ENCODE measurements around the gene ECHS1.
"Not testable (repeated sequence)": the region's sequence is repeated elsewhere in the genome, so short reads cannot be mapped to it uniquely, and the experiment has no call there.

ECHS1 gene

DNA sequence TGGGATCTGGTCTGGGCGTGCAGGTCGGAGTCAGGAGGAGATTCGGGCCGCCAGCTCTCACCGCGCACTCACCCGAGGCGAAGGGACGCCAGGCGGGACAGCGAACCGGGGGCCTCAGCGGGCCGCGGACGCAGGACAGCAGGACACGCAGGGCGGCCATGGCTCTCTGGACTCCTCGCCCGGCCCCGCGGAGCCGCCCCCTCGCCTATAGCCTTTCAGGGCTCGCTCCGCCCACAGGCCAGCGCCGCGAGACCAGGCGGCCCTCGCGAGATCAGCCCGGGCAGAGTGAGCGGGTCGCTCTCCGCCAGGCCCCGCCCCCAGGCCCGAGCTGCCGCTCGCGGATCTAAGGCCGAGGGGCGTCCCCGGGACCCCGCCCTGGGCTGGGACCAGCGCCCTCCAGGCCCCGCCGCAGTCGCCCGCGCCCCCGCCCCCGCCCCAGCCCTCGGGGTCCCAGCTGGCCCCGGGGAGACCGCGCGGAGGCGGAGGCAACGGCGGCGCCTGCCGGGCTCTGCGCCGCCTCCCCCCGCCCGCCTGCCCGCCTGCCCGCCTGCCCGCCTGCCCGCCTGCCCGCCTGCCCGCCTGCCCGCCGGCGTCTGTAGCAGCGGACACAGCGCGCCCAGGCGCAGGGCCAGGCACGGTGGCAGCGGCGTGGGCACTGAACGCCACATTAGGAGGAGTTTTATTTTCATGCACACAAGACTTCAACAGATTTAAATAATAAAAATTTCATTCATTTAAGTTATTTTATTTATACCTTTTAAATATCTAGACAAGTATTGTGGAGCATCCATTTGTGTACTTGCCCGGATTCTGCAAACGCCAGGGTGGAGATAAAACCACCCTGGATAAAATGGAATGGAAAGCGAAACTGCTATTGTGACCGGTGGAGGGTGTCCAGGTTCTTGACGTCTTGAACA lies at the start of gene ECHS1:
TSS of gene ECHS1 (minus strand) at position 181 of the 917 bp plus-strand sequence. CDS start at position 160, 21 bp downstream.
- DNase-seq: peak; percentile 96

DNA sequence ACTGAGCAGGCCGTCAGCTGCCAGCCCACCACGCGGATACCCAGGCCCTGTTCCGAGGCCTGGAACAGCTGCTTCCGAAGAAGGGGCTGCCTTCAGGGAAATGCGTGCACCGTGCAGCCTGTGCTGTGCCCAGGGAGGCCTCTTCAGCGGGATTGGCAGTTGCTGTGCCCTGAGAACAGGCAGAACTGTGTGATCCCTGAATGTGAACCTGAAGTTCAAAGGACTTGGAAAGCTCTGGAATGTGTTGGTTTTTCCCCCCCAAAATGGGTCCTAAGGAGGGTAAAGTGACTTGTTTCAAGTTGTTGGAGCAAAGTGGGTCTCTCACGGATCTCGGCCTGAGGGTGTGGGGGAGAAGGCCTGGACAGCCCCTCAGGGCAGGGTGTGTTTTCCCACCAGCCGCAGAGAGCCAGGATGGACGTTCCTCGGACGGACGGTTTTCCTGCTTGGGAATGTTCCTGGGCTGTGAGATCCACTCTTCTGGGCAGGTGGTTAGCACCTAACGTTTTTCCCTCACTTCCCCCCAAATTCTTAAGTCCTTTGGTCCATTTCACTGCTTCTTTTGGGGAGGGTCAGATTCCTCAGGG lies 49.2 kb upstream of the ECHS1 start:
- DNase-seq: no peak

DNA sequence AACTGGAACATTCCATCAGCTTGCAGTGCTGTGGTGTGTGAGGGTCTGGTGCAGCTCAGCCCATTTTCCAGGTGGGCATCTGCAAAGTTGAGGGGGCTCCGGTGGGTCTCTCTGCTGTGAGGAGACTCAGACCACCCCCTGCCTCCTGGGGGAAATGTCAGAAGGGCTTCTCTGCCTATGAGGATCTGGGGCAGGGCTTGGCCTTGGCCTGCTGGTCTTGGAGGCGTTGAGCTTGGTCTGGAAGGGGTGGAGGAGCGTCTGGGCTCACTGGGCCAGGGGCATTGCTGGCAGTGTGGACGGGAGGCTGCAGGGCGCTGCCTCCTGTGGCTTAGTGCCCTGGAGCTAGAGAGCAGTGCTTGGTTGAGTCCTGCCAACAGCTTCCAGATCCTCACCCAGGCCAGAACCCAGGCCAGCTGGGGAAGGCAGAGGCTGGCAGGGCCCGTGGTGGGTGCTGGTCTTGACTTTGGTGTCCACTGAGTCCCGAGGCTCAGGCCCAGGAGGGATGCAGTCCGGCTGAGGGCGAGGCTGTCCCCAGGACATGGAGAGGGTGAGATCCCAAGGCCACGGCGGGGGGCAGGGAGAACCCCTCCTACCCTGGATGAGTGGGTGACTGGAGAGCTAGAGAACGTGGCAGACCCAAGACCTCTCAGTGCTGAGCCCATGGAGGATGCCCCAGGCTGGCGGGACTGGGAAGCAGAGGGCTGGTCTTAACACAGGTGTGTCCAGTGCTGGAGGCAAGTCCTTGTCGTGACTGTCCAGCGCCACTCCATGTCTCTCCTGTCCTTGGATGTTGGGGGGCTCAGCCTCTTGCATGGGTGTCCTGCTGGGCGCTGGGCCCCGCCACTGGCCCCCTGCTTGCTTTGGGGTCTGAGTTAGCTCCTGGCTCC lies 48.4 kb upstream of the ECHS1 start:
- DNase-seq: no peak

DNA sequence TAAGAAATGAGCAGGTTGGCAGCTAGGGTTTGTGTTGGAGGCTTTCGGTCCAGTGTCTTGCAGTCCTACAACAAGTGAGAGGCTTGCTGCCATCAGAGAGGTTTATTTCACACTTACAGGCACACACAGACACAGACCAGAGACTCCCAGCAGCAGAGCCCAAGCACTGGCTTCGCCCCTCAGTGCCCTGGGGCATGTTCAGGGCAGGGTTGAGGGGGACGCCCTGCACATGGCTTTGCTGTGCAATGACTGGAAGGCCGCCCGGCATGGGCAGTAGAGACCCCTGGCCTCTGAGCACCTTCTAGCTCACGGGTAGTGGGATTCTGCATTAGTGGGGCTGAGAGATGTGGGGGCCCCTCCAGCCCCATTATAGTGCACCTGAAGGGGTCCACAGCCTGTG lies 47.4 kb upstream of the ECHS1 start:
- no peak for DNase-seq

DNA sequence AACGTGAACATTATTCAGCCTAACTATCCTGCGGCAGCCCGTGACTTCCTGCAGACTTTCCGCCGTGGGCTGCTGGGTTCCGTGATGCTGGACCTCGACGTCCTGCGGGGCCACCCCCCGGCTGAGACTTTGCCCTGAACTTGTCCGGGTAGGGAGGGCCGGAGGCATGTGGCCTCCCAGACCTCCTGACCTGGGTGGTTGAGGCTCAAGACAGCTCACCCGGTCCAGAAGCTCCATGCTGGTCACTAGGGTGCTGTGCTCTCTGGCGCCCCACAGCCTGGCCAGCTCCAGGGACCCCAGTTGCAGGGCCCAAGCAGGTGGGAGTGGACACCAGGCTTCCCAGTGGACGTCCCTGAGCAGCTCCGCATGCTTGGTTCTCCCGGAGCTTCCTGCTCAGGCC lies 46.9 kb upstream of the ECHS1 start:
- DNase-seq: no peak

DNA sequence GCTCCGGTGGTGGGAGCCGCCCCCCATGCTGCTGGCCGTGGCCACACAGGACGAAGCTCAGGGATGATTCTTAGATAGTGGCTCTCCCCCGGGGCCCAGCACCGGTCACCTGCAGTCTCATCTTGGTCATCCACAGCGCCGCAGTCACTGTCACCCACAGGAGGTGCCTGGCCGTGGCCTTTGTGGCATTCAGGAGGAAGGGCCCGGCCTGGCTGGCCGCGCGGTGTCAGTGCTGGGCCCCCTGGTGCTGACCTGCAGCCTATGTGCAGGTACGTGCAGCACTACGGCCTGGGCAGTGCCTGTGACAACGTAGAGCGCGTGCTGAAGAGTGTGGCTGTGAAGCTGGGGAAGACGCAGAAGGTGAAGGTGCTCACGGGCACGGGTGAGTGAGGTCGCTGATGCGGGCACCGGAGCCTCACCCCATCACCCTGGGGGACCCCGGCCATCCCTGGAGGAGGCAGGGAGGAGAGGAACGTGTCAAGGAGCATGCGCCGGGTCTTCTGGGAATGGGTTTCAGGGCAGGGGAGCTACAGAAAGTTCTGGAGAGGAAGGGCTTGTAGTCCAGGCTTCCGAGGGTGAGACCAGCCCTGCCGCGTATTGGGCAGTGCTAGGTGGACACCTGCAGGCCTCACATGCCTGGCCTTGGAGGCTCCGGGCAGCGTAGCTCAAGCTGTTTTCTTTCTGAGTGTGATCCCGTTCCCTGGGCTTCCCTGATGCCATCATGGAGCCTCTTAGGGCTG lies 46.2 kb upstream of the ECHS1 start:
- DNase-seq: no peak

DNA sequence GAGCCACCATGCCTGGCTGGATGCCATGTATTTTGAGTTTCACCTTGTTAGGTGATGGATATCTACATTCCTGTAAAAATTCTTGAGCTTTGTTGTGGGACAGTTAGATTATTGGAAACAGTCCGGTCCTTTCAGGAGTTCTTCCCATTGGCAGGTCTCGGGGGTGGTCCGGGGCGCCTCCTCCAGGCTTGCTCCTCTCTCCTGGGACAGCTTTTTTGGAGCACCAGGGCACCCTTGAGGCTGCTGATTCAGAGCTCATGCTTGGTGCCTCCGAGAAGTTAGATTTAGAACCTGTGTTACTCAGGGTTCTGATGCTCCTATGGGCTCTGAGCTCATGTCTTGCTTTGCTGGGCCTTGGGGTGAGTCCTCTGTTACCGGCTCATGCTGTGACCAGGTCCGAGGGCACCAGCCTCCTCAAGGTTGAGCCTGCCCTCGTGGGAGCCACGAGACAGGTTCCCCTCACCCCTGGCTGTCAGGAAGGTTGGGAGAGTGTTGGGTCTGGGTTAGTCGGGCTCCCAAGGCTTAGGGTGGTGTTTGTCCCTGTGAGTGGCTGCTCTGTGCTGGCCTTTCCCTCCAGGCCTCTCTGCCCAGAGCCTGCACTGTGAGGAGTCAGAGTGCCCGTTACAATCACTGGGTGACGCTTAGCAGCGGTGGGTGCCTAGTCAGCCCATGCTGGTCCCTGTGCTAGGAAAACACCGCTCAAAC lies 45.3 kb upstream of the ECHS1 start:
- no peak for DNase-seq

DNA sequence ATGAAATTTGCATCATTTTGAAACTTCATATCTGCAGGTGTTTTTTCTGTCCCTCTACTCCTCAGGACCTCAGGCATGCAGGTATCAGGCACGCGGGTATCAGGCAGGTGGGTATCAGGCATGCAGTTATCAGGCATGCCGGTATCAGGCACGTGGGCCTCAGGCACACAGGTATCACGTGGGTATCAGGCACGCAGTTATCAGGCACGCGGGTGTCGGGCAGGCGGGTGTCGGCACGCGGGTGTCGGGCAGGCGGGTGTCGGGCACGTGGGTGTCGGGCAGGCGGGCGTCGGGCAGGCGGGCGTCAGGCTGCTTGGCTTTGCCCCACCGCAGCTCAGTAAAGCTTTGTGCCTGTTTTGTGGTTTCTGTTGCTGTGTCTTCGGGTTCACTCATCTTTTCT lies 42.6 kb upstream of the ECHS1 start:
- DNase-seq: no peak

DNA sequence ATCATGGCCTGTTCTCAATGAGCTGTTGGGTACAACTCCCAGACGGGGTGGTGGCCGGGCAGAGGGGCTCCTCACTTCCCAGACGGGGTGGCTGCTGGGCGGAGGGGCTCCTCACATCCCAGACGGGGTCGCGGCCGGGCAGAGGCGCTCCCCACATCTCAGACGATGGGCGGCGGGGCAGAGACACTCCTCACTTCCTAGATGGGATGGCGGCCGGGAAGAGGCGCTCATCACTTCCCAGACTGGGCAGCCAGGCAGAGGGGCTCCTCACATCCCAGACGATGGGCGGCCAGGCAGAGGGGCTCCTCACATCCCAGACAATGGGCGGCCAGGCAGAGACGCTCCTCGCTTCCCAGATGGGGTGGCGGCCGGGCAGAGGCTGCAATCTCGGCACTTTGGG lies 41.2 kb upstream of the ECHS1 start:
- not testable (repeated sequence) for DNase-seq

DNA sequence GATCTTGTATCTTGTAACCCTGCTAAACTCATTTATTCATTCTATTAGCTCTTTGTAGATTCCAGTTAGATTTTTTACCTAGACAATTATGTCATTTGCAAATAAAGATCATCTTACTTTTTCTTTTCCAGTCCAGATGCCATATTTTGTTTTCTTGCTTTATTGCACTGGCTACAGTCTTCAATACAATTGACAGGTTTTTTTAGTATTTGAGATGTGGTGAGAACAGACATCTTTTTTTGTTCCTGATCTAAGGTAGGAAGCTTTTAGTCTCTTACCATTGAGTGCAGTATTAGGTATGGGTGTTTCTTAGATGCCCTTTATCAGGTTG lies 39.2 kb upstream of the ECHS1 start:
- no peak for DNase-seq

DNA sequence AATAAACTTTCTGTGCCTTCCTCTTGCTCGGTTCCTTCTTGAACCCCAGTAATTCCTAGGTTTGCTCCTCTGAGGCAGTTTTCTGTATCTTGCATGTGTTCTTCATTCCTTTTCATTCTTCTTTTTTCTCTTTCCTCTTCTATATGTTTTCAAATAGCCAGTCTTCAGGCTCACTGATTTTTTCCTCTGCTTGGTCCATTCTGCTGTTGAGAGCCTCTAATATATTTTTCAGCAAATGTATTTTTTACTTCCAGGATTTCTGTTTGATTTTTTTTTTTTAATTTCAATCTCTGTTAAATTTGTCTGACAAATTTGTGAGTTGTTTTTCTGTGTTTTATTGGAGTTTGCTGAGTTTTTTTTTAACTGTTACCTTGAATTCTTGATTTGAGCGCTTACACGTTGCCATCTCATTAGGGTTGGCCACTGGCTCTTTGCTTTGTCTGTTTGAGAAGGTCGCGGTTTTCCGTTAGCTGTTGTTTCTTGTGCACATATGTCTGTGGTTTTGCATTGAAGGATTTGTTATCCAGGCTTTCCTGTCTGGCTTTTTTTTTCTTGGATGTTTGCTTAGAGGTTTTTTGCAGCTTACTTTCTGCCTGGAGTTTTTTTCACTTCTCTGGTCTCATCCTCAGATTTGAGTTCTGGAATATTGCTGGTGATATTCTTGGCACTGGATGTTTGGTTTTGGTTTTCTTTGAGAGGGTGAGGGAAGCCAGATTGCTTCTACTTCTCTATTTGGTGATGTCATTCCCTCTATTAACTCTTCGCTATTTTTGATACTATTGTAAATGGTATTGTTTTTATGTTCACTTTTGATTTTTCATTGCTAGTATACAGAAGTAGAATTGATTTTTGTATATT lies 38.6 kb upstream of the ECHS1 start:
- no peak for DNase-seq

DNA sequence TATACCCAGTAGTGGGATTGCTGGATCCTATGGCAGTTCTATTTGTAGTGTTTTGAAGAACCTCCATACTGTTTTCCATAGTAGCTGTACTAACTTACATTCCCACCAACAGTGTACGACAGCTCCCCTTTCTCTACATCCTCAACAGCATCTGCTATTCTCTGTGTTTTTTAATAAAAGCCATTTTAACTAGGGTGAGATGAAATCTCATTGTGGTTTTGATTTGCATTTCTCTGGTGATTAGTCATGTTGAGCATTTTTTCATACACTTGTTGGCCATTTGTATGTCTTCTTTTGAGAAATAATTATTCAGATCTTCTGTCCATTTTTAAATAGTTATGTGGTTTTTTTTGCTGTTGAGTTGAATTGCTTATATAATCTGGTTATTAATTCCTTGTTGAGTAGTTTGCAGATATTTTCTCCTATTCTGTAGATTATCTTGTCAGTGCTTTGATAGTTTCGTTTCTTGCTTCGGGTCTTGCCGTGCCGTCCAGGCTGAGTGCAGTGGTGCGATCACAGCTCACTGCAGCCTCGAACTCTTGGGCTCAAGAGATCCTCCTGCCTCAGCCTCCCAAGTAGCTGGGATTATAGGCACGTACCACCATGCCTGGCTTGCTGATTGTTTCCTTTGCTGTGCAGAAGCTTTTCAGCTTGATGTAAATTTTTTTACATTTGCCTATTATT lies 32.8 kb upstream of the ECHS1 start:
- DNase-seq: no peak

DNA sequence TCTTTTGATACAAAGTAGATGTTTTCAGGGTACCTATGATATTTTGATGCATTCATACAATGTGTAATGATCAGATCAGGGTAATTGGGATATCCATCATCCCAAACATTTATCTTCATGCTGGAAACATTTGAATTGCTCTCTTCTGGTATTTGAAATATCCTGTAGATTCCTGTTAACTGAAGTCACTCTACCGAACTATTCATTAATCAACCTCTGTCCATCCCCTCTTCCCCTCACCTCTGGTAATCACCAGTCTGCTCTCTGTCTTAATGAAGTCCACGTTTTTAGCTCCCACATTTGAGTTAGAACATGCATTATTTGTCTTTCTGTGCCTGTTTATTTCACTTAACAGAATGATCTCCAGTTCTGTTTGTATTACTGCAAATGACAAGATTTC lies 32.1 kb upstream of the ECHS1 start:
- DNase-seq: no peak

DNA sequence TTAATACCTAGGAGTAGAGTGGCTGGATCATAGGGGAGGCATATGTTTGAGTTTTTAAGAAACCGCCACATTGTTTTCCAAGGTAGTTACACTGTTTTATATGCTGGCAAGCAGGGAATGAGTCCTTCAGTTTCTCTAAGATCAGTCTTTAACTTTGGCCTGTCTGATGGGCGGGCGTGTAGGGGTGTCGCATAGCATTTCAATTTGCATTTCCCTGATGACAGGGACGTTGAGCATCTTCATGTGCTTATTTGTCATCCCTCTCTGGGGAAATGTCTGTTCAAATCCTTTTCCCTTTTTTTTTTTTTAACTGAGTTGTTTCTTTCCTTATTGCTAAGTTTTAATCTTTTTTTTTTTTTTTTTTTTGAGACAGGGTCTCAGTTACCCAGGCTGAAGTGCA lies 30.6 kb upstream of the ECHS1 start:
- no peak for DNase-seq

DNA sequence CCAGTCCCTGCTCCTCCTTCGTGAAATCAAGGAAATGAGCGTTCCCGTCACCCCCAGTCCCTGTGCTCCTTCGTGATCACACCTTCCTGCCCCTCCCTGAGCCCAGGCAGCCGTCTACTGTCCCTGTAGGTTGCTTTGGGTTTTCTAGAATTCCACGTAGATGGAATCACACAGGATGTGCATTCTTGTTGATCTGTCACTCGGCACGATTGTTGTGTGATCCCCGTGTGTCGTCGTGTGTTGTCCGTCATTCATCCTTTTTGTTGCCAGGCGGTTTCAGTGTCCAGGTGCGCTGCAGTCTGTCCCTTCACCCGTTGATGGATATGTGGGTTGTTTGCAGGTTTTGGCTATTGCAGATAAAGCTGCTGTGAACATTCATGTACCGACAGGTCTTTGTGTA lies 30.2 kb upstream of the ECHS1 start:
- no peak for DNase-seq

DNA sequence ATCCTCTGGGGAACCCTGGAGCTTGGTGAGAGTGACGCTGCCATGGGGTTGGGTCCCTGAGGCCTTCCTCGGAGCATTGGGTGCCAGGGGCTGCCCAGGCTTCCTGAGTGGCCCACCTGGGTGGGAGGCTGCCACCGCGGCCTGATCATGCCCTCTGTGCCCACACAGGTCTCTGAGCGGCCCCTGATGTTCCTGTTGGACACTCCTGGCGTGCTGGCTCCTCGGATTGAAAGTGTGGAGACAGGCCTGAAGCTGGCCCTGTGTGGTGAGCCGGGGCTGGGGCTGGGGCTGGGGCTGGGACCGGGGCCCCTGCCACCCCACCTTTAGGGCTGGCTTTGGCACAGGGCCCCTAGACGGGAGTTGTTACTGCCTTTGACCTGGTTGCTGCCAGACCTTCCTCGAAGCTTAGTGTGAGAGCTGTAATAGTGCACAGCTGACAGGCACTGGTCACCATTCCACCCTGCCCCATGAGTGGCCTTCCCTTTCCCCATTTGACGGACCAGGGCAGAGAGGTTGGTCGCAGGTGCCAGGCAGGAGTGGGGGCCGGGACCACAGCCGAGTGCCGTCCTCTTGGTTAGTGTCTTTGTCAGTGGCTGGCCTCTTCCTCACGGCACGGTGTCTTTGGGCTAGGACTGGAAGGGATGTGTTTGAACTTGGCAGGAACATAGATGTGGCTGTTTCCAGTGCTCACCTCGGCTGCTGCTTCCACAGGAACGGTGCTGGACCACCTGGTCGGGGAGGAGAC lies 29.0 kb upstream of the ECHS1 start:
- DNase-seq: no peak

DNA sequence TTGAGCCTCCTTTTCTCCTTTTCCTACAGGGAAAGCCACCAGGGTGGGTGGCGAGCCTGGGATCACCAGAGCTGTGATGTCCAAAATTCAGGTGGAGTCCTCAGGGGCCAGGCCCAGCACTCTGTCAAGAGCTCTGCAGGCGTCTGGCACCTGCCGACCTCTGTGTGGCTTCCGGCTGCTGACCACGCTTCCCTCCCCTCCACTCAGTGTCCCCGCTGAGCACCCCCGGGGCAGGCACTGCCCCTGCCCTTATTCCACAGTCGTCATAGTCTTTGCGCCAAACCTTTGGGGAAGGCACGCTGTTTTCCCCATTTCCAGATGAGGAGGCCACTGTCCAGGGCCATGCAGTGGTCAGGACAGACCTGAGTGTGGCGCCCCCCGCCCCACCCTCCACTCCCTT lies 28.3 kb upstream of the ECHS1 start:
- DNase-seq: no peak

DNA sequence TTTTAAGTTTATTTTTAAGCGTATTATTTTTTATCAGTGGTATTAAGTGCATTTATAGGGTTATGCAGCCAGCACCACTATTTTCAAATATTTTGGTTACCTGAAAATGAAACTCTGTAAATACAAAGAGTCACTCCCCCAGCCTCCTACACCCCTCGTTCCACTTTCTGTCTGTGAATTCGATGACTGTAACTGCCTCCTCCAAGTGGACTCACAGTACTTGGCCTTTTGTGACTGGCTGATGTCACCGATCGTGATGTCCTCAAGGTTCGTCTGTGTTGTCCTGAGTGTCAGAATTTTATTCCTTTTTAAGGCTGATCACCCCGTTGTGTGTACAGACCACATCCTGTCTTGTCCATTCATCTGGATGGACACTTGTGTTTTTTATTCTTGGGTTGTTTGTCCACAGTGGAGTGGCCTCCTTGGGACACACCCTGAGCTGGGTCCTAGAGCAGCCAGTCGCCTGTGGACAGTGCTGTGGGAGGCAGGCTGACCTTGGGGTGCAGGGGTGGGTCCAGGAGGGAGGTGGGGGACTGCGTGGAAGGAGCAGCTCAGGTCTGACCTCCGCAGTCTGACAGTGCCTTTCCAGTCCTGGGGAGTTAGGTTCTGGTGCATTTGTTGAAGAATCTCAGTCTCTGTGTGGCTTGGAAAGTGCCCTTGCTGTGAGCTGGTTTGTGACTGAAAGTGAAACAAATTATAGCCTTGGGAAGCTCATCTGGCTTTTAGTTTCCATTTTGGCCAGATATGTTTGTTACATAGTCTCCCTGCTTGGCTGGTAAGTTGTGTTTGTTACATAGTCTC lies 27.7 kb upstream of the ECHS1 start:
- DNase-seq: no peak

DNA sequence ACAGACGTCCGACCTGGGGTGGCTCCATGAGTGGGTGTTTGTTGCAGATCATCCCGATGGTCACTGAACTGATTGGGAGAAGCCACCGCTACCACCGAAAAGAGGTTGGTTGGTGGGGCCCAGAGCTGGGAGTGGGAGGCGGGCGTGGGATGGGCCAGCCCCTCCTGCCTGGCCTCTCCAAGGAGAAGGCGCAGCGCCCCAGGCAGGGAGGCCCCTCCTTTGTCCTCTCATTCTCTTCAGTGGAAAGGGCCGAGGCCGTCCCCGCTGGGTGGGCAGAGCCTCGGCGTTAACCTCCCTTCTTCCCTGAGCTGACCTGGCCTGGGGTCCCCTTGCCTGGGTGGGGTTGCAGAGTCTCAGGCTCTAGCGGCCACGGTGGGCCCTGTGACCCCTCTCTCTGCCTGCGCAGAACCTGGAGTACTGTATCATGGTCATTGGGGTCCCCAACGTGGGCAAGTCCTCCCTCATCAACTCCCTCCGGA lies 26.0 kb upstream of the ECHS1 start:
- no peak for DNase-seq
